Smooth muscle cell (in vitro differentiated cells): ENCODE measurements around the gene HTT. TPM values are rescaled to one million over a fixed set of nuclear protein-coding genes. Genes with fewer than 3 reads are reported as not detected.

Experiments used
- DNase-seq: peaks from one replicate; lab custom pipeline; 2025; ENCODE audit not compliant: unreplicated experiment; lab: John Stamatoyannopoulos, UW
- H2AFZ ChIP-seq: fragments of 200-600 bp; sonication (generic); 2 replicates; pipeline ENCODE4 v1.6.0; 2016; ENCODE audit warnings: antibody characterized with exemption, low read depth, mild to moderate bottlenecking
- H3F3A ChIP-seq: fragments of 200-600 bp; sonication (generic); 2 replicates; pipeline ENCODE4 v1.6.0; 2017; ENCODE audit warnings: antibody characterized with exemption, low read depth
- H3K27ac ChIP-seq: fragments of 200-600 bp; sonication (generic); 2 replicates; pipeline ENCODE4 v1.5.1; 2016; ENCODE audit warnings: low read depth, mild to moderate bottlenecking
- H3K27me3 ChIP-seq: fragments of 200-600 bp; sonication (generic); 2 replicates; pipeline ENCODE4 v1.6.1; 2016; ENCODE audit warnings: low read depth, mild to moderate bottlenecking
- H3K36me3 ChIP-seq: fragments of 200-600 bp; sonication (generic); 2 replicates; pipeline ENCODE4 v1.5.1; 2016; ENCODE audit warnings: low read depth
- H3K4me1 ChIP-seq: fragments of 200-600 bp; sonication (generic); 2 replicates; pipeline ENCODE4 v1.5.1; 2016; ENCODE audit warnings: low read depth
- H3K4me2 ChIP-seq: fragments of 200-600 bp; sonication (generic); 2 replicates; pipeline ENCODE4 v1.6.0; 2016; ENCODE audit warnings: mild to moderate bottlenecking
- H3K4me3 ChIP-seq: fragments of 200-600 bp; sonication (generic); 2 replicates; pipeline ENCODE4 v1.5.1; 2016; ENCODE audit warnings: mild to moderate bottlenecking
- H3K79me2 ChIP-seq: fragments of 200-600 bp; sonication (generic); 2 replicates; pipeline ENCODE4 v1.6.0; 2016; ENCODE audit warnings: low read depth, mild to moderate bottlenecking
- H3K9ac ChIP-seq: fragments of 200-600 bp; sonication (generic); 2 replicates; pipeline ENCODE4 v1.6.0; 2016; ENCODE audit warnings: low read depth
- H3K9me3 ChIP-seq: fragments of 200-600 bp; sonication (generic); replicated peaks from 2 replicates; pipeline ENCODE4 v1.5.1; 2016; ENCODE audit warnings: low read depth
- H4K20me1 ChIP-seq: fragments of 200-600 bp; sonication (generic); 2 replicates; pipeline ENCODE4 v1.6.0; 2016; ENCODE audit warnings: low read depth
- CTCF ChIP-seq: fragments of 200-600 bp; sonication (generic); IDR thresholded peaks from 2 replicates; pipeline ENCODE4 v1.5.1; 2017; ENCODE audit warnings: borderline replicate concordance, mild to moderate bottlenecking, antibody characterized with exemption; ENCODE audit not compliant: insufficient read depth, poor library complexity, severe bottlenecking
- WGBS: methylation state at CpG from one replicate; pipeline ENCODE4 v1.1.7; 2016; ENCODE audit warnings: low lambda C conversion rate; 5-methylcytosine and 5-hydroxymethylcytosine counted together
- polyA plus RNA-seq: library from polyadenylated mRNA; unstranded; fragments of >200 nt; fragmentation: Nextera tagmentation; extraction: Ambion mirVana; gene quantifications from 2 replicates; pipeline ENCODE4 v1.2.1, GENCODE V29; 2016
- total RNA-seq: library from RNA; depleted of rRNA; stranded (reverse); fragments of >200 nt; gene quantifications from 2 replicates; pipeline ENCODE4 v1.2.3, GENCODE V29; 2014

HTT gene
- 16.4 and 23.6 TPM in 2 replicates for total RNA-seq
- 7.1 and 11.4 TPM in 2 replicates for polyA plus RNA-seq

DNA sequence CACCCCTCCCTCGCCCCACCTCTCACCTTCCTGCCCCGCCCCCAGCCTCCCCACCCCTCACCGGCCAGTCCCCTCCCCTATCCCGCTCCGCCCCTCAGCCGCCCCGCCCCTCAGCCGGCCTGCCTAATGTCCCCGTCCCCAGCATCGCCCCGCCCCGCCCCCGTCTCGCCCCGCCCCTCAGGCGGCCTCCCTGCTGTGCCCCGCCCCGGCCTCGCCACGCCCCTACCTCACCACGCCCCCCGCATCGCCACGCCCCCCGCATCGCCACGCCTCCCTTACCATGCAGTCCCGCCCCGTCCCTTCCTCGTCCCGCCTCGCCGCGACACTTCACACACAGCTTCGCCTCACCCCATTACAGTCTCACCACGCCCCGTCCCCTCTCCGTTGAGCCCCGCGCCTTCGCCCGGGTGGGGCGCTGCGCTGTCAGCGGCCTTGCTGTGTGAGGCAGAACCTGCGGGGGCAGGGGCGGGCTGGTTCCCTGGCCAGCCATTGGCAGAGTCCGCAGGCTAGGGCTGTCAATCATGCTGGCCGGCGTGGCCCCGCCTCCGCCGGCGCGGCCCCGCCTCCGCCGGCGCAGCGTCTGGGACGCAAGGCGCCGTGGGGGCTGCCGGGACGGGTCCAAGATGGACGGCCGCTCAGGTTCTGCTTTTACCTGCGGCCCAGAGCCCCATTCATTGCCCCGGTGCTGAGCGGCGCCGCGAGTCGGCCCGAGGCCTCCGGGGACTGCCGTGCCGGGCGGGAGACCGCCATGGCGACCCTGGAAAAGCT is at the start of gene HTT, which contains the start of gene HTT-AS:
Gene HTT, plus strand, starts transcription at position 604 of the 768 bp plus-strand sequence. Its CDS starts 145 bp downstream, at position 749.
Gene HTT-AS, minus strand, starts transcription at position 461 of the 768 bp plus-strand sequence.
- Histone ChIP-seq H2AFZ (peak within 1 kb of the TSS; percentile 98), H3K27ac (peak within 1 kb of the TSS; percentile 99), H3F3A (no peaks in the 10 kb centered on the region), H3K9ac (peak within 1 kb of the TSS; percentile 99), H3K4me1 (peaks cover 16% of the 10 kb centered on the region), H3K79me2 (peaks cover 37% of the 10 kb centered on the region), H3K36me3 (no peaks in the 10 kb centered on the region), H4K20me1 (peaks cover 36% of the 10 kb centered on the region), H3K4me2 (peak within 1 kb of the TSS; percentile 95), H3K9me3 (no peaks in the 10 kb centered on the region), H3K4me3 (peak within 1 kb of the TSS; percentile 97), H3K27me3 (no peaks in the 10 kb centered on the region)
- under 1% methylated on average over 51 of the region's 81 CpGs for WGBS
- DNase-seq: peak; percentile 99
- TF ChIP-seq CTCF: no peak

DNA sequence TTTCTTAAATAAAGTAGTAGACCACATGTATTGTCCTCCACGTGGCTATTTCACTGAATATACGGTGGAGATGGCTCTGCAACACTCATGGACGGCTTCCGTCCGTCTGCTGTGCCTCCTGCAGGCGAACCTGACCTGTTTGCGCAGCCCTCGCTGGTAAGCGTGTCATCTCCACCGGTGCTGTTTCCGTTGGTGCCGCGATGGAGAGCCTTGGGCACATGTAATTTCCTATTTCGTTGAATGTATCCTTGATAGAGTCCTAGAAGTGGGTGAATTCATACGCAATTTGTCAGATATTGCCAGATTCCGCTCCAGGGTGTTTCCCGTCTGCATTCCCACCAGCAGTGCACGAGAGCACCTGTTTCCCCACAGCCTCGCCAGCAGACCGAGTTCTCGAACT is 48.6 kb upstream of the HTT start:
- Histone ChIP-seq H3K9me3 (no peaks in the 10 kb centered on the region), H3K4me2 (no peak overlapping the region), H3K9ac (no peak overlapping the region), H2AFZ (no peak overlapping the region), H4K20me1 (no peaks in the 10 kb centered on the region), H3K27ac (no peak overlapping the region), H3F3A (no peaks in the 10 kb centered on the region), H3K4me1 (no peaks in the 10 kb centered on the region), H3K4me3 (no peak overlapping the region), H3K36me3 (no peaks in the 10 kb centered on the region), H3K27me3 (no peaks in the 10 kb centered on the region), H3K79me2 (no peaks in the 10 kb centered on the region)
- WGBS: 95% methylated on average over 21 of the region's 21 CpGs
- DNase-seq: no peak
- no peak for TF ChIP-seq CTCF

- WGBS: 93% methylated on average over 9 of the region's 9 CpGs
Observed at GRCh38 chr4:3026540-3026939, 47.9 kb upstream of the HTT start.

More at GRCh38 chr4:3026540-3026939, 47.9 kb upstream of the HTT start:
- H2AFZ ChIP-seq: no peak overlapping the region
- H3K4me3 ChIP-seq: no peak overlapping the region
- no peaks in the 10 kb centered on the region for H3K27me3 ChIP-seq
- no peak overlapping the region for H3K9ac ChIP-seq
- no peak for TF ChIP-seq CTCF
- H3K4me2 ChIP-seq: no peak overlapping the region
- H3F3A ChIP-seq: no peaks in the 10 kb centered on the region
- no peaks in the 10 kb centered on the region for H3K4me1 ChIP-seq
- no peak overlapping the region for H3K27ac ChIP-seq
- DNase-seq: no peak
- no peaks in the 10 kb centered on the region for H4K20me1 ChIP-seq
- no peaks in the 10 kb centered on the region for H3K79me2 ChIP-seq
- no peaks in the 10 kb centered on the region for H3K36me3 ChIP-seq
- H3K9me3 ChIP-seq: no peaks in the 10 kb centered on the region
